Putamen (tissue), 1 donor: Measurements from ENCODE around the gene HBE1.
"Not testable (repeated sequence)": the region's sequence is repeated elsewhere in the genome, so short reads cannot be mapped to it uniquely, and the experiment has no call there.

Experiments used
- DNase-seq: peaks from one replicate; pipeline ENCODE4 v3.0.0-alpha.2; 2016; ENCODE audit warnings: low spot score

Gene HBE1

DNA sequence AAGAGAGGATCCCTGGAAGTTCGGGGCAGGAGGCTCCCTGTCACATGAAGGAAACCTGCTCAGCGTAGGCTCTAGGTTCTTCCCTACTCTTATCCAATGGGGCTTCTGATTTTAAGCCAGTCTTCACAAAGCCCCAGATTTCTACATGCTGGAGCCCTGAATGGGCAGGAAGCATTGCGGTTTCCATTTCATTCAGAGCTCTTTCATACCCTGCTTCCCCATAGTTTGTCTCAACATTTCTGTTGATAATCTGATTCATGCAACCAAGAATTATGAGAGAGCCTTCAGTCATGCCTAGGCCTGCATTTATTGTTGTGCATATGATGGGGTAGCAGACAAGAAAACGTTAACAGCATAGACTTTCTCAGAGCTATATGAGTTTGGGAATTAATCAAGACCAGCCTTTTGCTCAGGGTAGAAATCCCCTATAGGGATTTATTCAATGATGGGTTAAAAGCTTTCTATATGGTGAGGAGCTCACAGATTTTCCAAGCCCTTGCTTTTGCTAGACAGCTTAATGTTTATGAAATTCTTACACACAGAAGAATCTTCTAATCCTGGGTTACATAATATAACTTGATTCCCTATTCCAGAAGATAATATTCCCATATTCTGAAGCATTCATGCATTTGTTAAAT, 16.1 kb upstream of the HBE1 start:
- DNase-seq, result no peak

DNA sequence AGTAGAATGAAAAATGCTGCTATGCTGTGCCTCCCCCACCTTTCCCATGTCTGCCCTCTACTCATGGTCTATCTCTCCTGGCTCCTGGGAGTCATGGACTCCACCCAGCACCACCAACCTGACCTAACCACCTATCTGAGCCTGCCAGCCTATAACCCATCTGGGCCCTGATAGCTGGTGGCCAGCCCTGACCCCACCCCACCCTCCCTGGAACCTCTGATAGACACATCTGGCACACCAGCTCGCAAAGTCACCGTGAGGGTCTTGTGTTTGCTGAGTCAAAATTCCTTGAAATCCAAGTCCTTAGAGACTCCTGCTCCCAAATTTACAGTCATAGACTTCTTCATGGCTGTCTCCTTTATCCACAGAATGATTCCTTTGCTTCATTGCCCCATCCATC, 14.9 kb upstream of the HBE1 start:
- no peak for DNase-seq

DNA sequence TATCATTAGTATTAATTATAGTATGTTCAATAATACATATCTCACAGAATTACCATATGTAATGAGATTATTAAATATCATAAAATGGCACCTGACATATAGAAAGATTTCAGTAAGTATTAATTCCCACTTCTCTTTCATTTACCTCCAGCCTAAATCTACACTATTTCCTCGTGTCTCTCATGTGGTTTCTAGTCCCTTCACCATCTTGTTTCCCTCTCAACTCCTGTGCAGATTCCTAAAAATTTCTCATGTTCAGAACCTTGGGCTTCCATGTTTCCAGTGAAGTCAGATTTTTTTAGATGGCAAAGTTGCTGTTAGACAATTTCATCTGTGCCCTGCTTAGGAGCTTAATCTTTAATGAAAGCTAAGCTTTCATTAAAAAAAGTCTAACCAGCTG, 14.1 kb upstream of the HBE1 start:
- DNase-seq, result no peak

DNA sequence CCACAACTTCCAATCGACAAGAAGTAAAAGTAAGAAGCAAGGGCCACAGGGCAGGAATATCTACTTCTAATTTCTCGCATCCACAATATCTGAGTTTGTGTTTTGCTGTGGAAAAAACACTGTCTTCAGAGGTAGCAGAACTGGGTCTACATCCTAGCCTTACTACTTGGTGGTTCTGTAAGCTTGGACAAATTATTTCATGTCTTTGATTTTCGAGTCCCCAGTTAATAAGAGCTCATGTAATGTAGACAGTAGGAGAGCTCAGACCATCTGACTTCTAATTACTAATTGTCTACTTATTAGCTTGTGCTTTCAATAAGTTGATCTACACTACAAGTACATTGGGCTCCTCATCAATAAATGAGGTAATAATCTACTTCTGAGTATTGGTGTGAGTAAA, 13.3 kb upstream of the HBE1 start:
- no peak for DNase-seq

DNA sequence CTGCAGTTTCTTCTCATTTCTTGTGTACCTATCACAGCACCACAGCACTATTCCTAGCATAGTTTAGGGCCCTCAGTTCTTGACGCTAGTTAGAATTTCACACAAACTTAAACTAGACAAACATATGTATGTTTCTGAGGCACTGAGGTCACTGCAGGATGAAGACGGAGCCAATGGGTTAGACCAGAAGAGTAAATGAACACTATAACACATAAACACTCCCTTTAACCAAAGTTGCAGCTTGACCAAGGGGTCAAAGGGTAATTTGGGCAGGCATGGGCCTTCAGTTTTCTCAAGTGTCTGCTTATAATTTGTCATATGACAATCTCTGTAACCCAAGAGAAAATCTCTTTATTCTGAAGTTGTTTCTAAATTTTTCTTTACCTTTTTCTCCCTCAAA, 12.9 kb upstream of the HBE1 start:
- DNase-seq, result no peak

DNA sequence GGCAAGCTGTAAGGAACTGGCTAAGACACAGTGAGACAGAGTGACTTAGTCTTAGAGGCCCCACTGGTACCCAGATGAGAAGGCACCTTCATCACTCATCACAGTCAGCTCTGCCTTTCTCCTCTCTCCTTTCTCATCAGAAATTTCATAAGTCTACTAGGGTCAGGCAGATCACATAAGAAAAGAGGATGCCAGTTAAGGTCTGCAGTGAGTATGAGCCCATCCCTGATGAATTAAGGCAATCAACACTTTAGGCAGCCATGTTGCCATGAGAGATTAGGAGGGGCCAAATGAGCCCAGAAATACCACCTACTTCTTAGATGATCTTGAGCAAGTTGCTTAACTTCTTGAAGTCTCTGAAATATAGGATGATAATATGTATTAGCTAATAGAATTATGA, 11.9 kb upstream of the HBE1 start:
- DNase-seq, result no peak

DNA sequence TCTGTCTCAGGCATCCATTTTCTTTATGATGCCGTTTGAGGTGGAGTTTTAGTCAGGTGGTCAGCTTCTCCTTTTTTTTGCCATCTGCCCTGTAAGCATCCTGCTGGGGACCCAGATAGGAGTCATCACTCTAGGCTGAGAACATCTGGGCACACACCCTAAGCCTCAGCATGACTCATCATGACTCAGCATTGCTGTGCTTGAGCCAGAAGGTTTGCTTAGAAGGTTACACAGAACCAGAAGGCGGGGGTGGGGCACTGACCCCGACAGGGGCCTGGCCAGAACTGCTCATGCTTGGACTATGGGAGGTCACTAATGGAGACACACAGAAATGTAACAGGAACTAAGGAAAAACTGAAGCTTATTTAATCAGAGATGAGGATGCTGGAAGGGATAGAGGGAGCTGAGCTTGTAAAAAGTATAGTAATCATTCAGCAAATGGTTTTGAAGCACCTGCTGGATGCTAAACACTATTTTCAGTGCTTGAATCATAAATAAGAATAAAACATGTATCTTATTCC, 10.9 kb upstream of the HBE1 start:
- no peak for DNase-seq

DNA sequence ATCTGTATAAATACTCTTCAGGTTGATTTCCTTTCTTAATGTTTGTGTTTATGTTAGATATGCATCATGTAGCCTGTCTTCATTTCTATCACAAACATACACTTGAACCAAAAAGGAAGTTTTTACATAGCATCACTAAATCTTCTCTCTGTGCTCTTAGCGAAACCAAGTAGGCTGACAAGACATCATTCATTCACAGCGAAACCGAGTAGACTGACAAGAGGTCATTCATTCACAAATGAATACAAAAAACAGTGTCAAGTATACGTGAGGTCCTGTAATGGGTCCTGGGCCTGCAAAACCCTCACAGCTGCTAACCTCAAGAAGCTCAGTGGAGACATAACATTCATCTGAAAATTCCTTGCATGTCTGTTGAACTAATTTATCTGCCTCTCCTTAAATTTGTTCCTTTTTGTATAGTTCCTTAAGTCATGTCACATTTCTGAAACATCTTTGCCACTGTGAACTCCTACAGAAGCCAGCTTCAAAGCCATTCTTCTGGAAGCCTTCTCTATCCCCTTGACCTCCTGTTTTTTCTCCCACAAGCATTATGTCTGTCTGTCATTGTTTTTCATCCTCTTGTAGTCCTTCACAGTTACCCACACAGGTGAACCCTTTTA, 9.8 kb upstream of the HBE1 start:
- no peak for DNase-seq

DNA sequence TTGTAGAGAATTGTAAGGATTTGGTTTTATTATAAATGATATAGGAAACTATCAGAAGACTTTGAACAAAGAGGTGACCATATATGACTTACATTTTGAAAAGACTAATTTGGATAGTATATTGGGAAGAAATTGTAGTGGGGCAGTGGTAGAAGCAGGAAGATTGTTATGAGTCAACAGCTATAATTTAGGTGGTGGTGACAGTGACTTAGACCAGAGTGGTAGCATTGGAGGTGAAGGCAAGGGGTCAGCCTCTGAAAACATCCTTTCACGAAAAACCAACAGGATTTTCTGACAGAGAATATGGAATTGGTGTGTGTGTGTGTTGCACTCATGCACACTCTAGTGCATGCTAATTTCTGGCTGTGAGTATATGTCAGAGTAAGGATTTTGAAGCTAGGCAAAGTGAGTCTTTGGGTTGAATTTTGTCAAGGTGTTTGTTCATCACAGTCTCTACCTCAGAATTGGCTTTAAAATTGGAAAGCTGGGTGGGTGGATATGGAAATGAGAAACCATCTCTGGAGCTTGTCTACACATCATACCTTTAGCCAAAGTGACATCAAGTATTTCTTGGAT, 8.2 kb upstream of the HBE1 start:
- no peak for DNase-seq

DNA sequence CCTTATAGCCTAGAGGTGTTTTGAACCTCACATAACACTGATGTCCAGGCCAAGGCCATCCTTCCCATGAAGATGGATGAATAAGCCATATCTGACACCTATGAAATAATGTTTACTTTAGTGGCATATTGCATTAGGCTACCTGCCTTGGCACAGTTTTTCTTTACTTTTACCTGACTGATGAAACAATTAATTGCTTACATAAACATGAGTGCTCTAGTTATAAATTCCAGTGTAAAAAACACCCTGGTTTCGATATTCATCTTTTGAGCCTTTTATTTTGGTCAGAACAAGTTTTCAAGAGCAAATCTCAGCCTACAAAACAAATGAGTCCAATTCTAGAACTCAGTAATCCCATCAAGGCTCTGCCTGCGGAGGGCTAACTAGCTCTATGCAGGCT, 7.0 kb upstream of the HBE1 start:
- no peak for DNase-seq

DNA sequence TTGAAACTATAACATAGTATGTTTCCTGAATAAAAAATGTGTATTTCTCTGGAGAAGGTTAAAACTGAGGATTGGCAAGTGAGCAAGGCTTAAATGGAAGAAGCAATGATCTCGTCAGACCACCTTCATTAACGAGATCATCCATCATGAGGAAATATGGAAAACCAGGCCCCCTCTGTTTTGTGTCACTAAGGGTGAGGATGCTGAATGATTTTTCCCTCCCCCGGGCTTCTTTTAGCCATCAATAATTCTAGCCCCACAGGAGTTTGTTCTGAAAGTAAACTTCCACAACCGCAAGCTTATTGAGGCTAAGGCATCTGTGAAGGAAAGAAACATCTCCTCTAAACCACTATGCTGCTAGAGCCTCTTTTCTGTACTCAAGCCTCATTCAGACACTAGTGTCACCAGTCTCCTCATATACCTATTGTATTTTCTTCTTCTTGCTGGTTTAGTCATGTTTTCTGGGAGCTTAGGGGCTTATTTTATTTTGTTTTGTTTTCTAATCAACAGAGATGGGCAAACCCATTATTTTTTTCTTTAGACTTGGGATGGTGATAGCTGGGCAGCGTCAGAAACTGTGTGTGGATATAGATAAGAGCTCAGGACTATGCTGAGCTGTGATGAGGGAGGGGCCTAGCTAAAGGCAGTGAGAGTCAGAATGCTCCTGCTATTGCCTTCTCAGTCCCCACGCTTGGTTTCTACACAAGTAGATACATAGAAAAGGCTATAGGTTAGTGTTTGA, 5.8 kb upstream of the HBE1 start:
- DNase-seq, result no peak

DNA sequence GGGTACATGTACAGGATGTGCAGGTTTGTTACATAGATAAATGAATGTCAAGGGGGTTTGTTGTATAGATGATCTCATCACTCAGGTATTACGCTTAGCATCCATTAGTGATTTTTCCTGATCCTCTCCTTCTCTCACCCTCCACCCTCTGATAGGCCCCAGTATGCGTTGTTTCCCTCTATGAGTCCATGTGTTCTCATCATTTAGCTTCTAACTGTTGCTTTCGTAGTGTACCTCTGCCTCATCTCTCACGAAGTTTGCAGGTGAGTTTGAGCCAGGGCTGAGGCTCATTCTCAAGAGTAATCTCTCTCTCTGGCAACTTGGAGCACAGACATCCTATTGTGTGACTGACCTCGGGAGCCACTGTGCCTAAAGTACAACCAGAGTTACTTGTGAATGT, 4.7 kb upstream of the HBE1 start:
- no peak for DNase-seq

DNA sequence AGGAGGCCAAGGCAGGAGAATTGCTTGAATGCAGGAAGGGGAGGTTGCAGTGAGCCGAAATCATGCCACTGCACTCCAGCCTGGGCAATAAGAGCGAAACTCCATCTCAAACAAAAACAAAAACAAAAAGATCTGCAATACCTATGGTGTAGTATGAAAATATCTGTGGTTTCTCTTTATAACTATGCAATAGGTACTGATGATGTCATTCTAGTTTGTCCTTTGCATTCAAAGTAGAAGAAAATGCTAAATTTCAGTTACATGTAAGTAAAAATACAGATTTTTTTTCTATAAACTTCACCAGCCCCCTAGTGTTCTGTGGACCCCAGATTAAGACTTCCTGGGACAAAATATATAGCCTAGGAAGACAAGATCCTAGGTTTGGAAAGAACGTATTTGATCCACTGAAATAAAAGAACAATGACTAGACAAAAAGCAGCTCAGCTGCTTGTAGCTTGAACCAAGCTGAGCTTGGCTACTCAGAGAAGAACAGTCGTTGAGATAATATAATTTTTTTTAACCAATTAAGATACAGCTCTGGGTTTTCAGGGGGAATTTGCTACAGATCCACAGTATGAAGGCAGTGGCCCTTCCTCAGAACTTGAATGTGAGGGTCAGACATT, 2.8 kb upstream of the HBE1 start:
- no peak for DNase-seq

DNA sequence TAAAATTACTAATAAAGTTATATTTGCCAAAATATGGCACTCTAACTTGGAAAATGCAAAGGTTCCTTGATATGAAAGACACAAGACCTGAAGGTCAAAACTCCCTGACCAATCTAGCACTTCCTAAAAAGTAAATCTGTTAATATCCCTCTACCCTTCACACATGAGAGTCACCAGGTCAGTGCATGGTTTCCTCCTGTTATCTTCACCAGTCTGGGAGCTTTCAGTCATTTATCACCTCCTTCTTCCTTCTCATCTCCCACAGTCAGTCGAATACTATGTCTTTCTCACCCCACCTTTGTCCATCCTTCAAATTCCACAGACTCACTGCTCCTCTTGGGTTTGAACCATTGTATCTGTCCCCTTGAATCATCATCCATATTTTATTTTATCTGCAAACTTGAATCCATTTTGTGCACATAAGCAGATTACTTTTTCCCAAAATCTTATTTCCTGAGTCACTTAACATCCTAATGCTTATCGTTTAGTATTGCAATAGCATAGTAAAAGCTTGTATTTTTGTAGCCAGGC, 2.6 kb downstream of the HBE1 start:
- DNase-seq, result no peak

DNA sequence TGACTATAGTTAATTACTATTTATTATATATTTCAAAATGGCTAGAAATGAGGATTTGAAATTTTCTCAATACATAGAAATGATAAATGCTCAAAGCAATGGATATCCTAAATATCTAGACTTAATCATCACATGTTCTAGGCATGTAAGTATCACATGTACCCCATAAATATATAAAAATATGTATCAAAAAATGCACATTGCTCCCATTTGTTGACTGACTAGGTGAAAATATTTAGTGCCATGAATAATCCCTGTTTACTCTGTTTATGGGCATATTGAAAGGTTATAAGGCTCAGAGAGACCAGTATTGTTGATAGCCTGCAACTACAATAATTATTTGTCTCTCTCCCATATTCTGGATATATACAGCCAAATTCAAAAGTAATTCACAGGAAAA, 3.1 kb downstream of the HBE1 start:
- no peak for DNase-seq

DNA sequence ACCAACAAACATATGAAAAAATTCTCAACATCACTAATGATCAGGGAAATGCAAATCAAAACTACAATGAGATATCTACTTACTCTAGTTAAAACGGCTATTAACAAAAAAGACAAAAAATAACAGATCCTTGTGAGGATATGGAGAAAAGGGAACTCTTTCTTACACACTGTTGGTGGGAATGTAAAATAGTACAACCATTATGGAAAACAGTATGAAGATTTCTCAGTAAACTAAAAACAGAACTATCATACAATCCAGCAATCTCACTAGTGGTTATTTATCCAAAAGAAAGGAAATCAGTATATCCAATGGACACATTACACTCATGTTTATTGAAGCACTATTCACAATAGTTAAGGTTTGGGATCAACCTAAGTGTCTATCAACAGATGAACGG, 3.9 kb downstream of the HBE1 start:
- DNase-seq, result no peak

DNA sequence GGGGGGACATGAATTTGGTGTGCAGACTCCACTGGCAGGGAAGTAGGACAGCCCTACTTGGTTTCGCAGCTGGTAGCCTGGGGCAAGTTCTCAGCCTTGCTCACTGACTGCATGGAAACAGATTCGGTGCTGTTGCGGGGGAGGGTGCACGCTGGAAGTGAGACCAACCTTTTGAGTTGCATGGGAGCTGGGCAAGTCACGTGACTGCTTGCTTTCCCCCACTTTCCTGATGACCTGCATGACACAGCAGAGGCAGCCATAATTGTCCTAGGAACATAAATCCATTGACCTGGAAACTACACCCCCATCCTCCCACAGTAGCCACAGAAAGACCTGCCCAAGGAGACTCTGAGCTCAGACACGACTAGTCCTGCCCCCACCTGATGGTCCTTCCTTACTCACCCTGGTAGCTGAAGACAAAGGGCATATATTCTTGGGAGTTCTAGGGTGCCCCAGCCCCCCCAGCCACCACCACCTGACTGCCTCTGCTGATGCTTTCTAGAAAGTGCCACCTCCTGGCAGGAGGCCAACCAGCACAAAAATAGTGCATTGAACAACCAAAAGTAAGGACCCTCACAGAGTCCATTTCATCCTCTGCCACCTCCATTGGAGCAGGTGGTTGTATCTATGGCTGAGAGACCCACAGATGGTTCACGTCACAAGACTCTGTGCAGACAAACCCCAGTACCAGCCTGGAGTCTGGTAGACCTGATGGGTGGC, 11.0 kb downstream of the HBE1 start:
- no peak for DNase-seq

DNA sequence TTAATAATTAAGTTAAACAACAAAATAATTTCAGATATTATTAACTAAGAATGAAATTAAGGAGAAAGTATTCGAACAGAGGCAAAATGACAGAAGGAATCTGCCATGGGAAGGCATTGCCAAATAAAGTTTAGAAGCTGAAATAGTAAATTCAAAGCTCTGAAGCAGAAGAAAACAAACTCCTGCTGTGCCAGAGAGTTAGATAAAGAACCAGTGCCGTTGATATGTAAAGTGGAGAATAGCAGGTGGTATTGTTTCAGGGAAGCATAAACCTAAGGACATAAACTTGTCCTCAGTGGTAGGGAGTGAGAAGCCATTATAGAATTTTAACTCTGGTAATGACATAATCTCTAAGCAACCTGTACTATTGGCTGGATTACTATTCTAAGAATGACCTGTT, 12.4 kb downstream of the HBE1 start:
- no peak for DNase-seq

DNA sequence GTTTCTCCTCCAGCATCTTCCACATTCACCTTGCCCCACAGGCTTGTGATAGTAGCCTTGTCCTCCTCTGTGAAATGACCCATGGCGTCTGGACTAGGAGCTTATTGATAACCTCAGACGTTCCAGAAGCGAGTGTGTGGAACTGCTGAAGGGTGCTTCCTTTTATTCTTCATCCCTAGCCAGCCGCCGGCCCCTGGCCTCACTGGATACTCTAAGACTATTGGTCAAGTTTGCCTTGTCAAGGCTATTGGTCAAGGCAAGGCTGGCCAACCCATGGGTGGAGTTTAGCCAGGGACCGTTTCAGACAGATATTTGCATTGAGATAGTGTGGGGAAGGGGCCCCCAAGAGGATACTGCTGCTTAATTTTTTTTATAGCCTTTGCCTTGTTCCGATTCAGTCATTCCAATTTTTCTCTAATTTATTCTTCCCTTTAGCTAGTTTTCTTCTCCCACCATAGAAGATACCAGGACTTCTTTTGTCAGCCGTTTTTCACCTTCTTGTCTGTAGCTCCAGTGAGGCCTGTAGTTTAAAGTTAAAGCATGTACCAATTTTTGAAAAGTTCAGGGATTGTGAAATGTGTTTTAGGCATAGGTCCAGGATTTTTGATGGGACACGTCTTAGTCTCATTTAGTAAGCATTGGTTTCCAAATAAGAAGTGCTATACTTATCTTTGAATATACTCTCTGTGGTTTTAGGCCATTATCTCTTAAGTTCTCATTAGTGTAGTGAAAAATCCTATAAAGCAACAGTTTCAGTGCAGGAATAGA, 14.9 kb downstream of the HBE1 start, which contains the start of gene HBG2:
Gene HBG2, minus strand, starts transcription at position 136 of the 768 bp plus-strand sequence. Its CDS starts 53 bp downstream, at position 83.
- DNase-seq, result not testable (repeated sequence)

DNA sequence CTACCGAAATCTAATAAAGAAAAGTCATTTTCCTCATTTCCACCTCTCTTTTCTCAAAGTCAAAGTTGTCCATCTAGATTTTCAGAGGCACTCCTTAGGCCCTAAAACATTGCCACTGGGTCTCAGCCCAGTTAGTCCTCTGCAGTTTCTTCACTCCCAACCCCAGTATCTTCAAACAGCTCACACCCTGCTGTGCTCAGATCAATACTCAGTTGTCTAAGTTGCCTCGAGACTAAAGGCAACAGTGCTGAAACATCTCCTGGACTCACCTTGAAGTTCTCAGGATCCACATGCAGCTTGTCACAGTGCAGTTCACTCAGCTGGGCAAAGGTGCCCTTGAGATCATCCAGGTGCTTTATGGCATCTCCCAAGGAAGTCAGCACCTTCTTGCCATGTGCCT, 15.7 kb downstream of the HBE1 start:
- not testable (repeated sequence) for DNase-seq

DNA sequence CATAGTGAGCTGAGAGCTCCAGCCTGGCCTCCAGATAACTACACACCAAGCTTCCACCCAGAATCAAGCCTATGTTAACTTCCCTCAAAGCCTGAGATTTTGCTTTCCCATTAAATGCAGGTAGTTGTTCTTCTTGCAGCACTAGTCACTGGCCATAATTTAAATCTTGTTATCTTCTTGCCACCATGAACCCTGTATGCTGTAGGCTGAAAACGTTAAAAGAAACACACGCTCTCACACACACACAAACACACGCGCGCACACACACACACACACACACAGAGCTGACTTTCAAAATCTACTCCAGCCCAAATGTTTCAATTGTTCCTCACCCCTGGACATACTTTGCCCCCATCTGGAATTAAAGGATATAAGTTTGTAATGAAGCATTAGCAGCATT, 16.3 kb downstream of the HBE1 start:
- DNase-seq, result not testable (repeated sequence)
